ENCODE data around the gene NEUROG2. TPM values are rescaled to one million over a fixed set of nuclear protein-coding genes. Genes with fewer than 3 reads are reported as not detected.
"Not testable (repeated sequence)": the region's sequence is repeated elsewhere in the genome, so short reads cannot be mapped to it uniquely, and the experiment has no call there.

Gene NEUROG2
- total and polyA plus RNA-seq, 7 donors, result not detected

GRCh38 chr4:112560084-112560483 is 44.1 kb upstream of the NEUROG2 start:
- Histone ChIP-seq H3K9me3 (peaks cover 0 to 2% (median 0%) of the 10 kb centered on the region in 4 donors), H3K27me3 (no peaks in the 10 kb centered on the region), H3K4me1 (no peaks in the 10 kb centered on the region), H3K4me3 (no peak overlapping the region), H3K36me3 (no peaks in the 10 kb centered on the region), H3K27ac (no peak overlapping the region)
- WGBS, 2 donors, result 69 to 93% methylated on average over 2 of the region's 2 CpGs
- TF ChIP-seq POLR2A (IDR thresholded peaks at IDR 0.05), result no peak
- TF ChIP-seq, protein P1, sequence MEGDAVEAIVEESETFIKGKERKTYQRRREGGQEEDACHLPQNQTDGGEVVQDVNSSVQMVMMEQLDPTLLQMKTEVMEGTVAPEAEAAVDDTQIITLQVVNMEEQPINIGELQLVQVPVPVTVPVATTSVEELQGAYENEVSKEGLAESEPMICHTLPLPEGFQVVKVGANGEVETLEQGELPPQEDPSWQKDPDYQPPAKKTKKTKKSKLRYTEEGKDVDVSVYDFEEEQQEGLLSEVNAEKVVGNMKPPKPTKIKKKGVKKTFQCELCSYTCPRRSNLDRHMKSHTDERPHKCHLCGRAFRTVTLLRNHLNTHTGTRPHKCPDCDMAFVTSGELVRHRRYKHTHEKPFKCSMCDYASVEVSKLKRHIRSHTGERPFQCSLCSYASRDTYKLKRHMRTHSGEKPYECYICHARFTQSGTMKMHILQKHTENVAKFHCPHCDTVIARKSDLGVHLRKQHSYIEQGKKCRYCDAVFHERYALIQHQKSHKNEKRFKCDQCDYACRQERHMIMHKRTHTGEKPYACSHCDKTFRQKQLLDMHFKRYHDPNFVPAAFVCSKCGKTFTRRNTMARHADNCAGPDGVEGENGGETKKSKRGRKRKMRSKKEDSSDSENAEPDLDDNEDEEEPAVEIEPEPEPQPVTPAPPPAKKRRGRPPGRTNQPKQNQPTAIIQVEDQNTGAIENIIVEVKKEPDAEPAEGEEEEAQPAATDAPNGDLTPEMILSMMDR (IDR thresholded peaks at IDR 0.05), result no peak
- TF ChIP-seq POLR2AphosphoS5 (IDR thresholded peaks at IDR 0.05), result no peak
- no peak for TF ChIP-seq EP300 (IDR thresholded peaks at IDR 0.05)
- no peak for DNase-seq
- intact Hi-C loops (cut with DNase I), result no loop called here

DNA sequence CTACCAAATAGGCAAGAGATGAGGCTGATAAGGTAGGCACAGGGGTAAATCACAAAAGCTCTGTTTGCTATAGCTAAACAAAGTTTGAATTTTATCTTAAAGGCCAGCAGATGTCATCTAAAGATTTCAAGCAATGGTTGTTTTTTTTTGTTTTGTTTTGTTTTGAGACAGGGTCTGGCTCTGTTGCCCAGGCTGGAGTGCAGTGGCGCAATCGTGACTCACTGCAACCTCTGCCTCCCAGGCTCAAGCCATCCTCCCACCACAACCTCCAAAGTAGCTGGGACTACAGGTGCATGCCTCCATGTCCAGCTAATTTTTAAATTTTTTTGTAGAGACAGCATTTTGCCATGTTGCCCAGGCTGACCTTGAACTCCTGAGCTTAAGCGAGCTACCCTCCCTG is 43.1 kb upstream of the NEUROG2 start:
- DNase-seq, result no peak
- Histone ChIP-seq H3K27me3 (no peaks in the 10 kb centered on the region), H3K9me3 (no peaks in the 10 kb centered on the region), H3K36me3 (no peaks in the 10 kb centered on the region), H3K27ac (no peak overlapping the region), H3K4me3 (no peak overlapping the region), H3K4me1 (no peaks in the 10 kb centered on the region)
- 97 to 98% methylated on average over 3 of the region's 3 CpGs for WGBS, 2 donors
- intact Hi-C loops (cut with DNase I), result no loop called here
- TF ChIP-seq POLR2A (IDR thresholded peaks at IDR 0.05) (no peak), EP300 (IDR thresholded peaks at IDR 0.05) (no peak), POLR2AphosphoS5 (IDR thresholded peaks at IDR 0.05) (no peak)
- TF ChIP-seq, protein P1 (IDR thresholded peaks at IDR 0.05), result no peak

- TF ChIP-seq, protein P1 (IDR thresholded peaks at IDR 0.05), result no peak
- TF ChIP-seq EP300 (IDR thresholded peaks at IDR 0.05), result no peak
- no peak for TF ChIP-seq POLR2A (IDR thresholded peaks at IDR 0.05)
- no peak for TF ChIP-seq POLR2AphosphoS5 (IDR thresholded peaks at IDR 0.05)
- 98 to 99% methylated on average over 2 of the region's 2 CpGs for WGBS, 2 donors
- intact Hi-C loops (cut with DNase I), result no loop called here
- DNase-seq, result no peak
- no peaks in the 10 kb centered on the region for H3K4me1 ChIP-seq
- no peaks in the 10 kb centered on the region for H3K27me3 ChIP-seq
- H3K36me3 ChIP-seq, result no peaks in the 10 kb centered on the region
- H3K27ac ChIP-seq, result no peak overlapping the region
- no peaks in the 10 kb centered on the region for H3K9me3 ChIP-seq
- H3K4me3 ChIP-seq, result no peak overlapping the region
Measured at GRCh38 chr4:112557676-112558411, 41.9 kb upstream of the NEUROG2 start.

DNA sequence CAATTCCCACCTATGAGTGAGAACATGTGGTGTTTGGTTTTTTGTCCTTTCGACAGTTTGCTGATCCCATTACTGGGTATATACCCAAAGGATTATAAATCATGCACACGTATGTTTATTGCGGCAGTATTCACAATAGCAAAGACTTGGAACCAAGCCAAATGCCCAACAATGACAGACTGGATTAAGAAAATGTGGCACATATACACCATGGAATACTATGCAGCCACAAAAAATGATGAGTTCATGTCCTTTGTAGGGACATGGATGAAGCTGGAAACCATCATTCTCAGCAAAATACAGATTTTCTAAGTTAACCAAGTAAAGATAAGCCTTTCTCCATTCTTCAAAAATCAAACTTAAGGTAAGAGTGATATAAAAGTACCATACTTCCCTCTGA is 38.3 kb upstream of the NEUROG2 start:
- H3K9me3 ChIP-seq; intact Hi-C loops (cut with DNase I); H3K36me3 ChIP-seq; H3K4me1 ChIP-seq; H3K27ac ChIP-seq; DNase-seq; H3K27me3 ChIP-seq; H3K4me3 ChIP-seq: not testable (repeated sequence)
- 94 to 97% methylated on average over 2 of the region's 3 CpGs for WGBS, 2 donors

- WGBS, 2 donors, result 37 to 81% methylated on average over 2 of the region's 2 CpGs
- no peak overlapping the region for H3K4me3 ChIP-seq
- no peaks in the 10 kb centered on the region for H3K36me3 ChIP-seq
- H3K4me1 ChIP-seq, result no peaks in the 10 kb centered on the region
- TF ChIP-seq POLR2AphosphoS5 (IDR thresholded peaks at IDR 0.05), result no peak
- no peak for TF ChIP-seq POLR2A (IDR thresholded peaks at IDR 0.05)
- TF ChIP-seq, protein P1 (IDR thresholded peaks at IDR 0.05), result no peak
- no peak for TF ChIP-seq EP300 (IDR thresholded peaks at IDR 0.05)
- H3K27me3 ChIP-seq, result no peaks in the 10 kb centered on the region
- intact Hi-C loops (cut with DNase I), result no loop called here
- H3K27ac ChIP-seq, result no peak overlapping the region
- H3K9me3 ChIP-seq, result no peaks in the 10 kb centered on the region
- DNase-seq, result no peak
Measured at GRCh38 chr4:112552668-112553067, 36.7 kb upstream of the NEUROG2 start.
